Calu3 (cell line): ENCODE data around the gene DDX49. TPM values are rescaled to one million over a fixed set of nuclear protein-coding genes. Genes with fewer than 3 reads are reported as not detected.

Source experiments
- BruUV-seq: library from RNA; stranded (reverse); fragments of 400-500 nt; replicated peaks from 2 replicates; lab custom pipeline; 2021; lab: Mats Ljungman, UMichigan
- CTCF ChIA-PET: fragments of 300-600 bp; sonication (Branson Sonifier 250); formaldehyde crosslinking; loops from one replicate; lab custom pipeline; 2022; ENCODE audit warnings: antibody characterized with exemption; lab: Charles Lee
- DNase-seq: peaks from one replicate; pipeline ENCODE4 v3.0.0; 2022
- H3K27ac Mint-ChIP-seq: one replicate; pipeline ENCODE4 v1.8.0; 2022; ENCODE audit warnings: mixed read lengths; ENCODE audit not compliant: unreplicated experiment
- H3K27me3 Mint-ChIP-seq: one replicate; pipeline ENCODE4 v1.8.0; 2022; ENCODE audit warnings: mixed read lengths; ENCODE audit not compliant: unreplicated experiment
- H3K36me3 Mint-ChIP-seq: one replicate; pipeline ENCODE4 v1.8.0; 2022; ENCODE audit warnings: mild to moderate bottlenecking, moderate library complexity, mixed read lengths; ENCODE audit not compliant: insufficient read depth, unreplicated experiment
- H3K4me1 Mint-ChIP-seq: one replicate; pipeline ENCODE4 v1.8.0; 2022; ENCODE audit warnings: mild to moderate bottlenecking, low read depth, mixed read lengths; ENCODE audit not compliant: unreplicated experiment
- H3K4me3 Mint-ChIP-seq: one replicate; pipeline ENCODE4 v1.8.0; 2022; ENCODE audit warnings: mild to moderate bottlenecking, low read depth, moderate library complexity, mixed read lengths; ENCODE audit not compliant: unreplicated experiment
- H3K9me3 Mint-ChIP-seq: one replicate; pipeline ENCODE4 v1.8.0; 2022; ENCODE audit warnings: low read depth, mixed read lengths; ENCODE audit not compliant: unreplicated experiment
- CTCF ChIP-seq: fragments of 200-600 bp; IDR thresholded peaks from one replicate; pipeline ENCODE4 v1.8.0; 2022; ENCODE audit warnings: antibody characterized with exemption; ENCODE audit not compliant: unreplicated experiment
- intact Hi-C: fragments of 100-400 bp; cut with micrococcal nuclease; formaldehyde crosslinking; loops from one replicate; pipeline ENCODE4 v1.10.0; 2022; ENCODE audit not compliant: unreplicated experiment
- total RNA-seq: library from RNA; stranded (reverse); gene quantifications from 2 replicates; pipeline ENCODE4 v1.2.3, GENCODE V29; 2022

The DDX49 gene
- total RNA-seq, 1 experiment from 2014 or later, result 34.4 TPM

GRCh38 chr19:18898081-18898606 lies 21.4 kb upstream of the DDX49 start:
- H3K9me3 Mint-ChIP-seq, result no peaks in the 10 kb centered on the region
- no peak for DNase-seq
- H3K27me3 Mint-ChIP-seq, result no peaks in the 10 kb centered on the region
- no peak overlapping the region for H3K27ac Mint-ChIP-seq
- no peak overlapping the region for H3K4me3 Mint-ChIP-seq
- H3K36me3 Mint-ChIP-seq, result peaks cover 15% of the 10 kb centered on the region
- H3K4me1 Mint-ChIP-seq, result no peaks in the 10 kb centered on the region
- intact Hi-C loops, result loop anchor here (5.0 kb wide), 1 partner anchor 89 kb away; no protein-coding TSS in a partner anchor
- CTCF ChIA-PET, result interaction anchor here (0.6 kb wide), 1 partner anchor 33 kb away, joined by 4 read pairs; no protein-coding TSS in a partner anchor
- TF ChIP-seq CTCF, result no peak
- no TSS peak for BruUV-seq

GRCh38 chr19:18898607-18899408 lies 20.7 kb upstream of the DDX49 start:
- H3K9me3 Mint-ChIP-seq, result no peaks in the 10 kb centered on the region
- intact Hi-C loops, result loop anchor here (5.0 kb wide), 1 partner anchor 88 kb away; no protein-coding TSS in a partner anchor
- H3K4me3 Mint-ChIP-seq, result no peak overlapping the region
- DNase-seq, result no peak
- no peak overlapping the region for H3K27ac Mint-ChIP-seq
- H3K27me3 Mint-ChIP-seq, result no peaks in the 10 kb centered on the region
- CTCF ChIA-PET, result interaction anchor here (0.6 kb wide), 1 partner anchor 34 kb away, joined by 4 read pairs; no protein-coding TSS in a partner anchor
- peaks cover 16% of the 10 kb centered on the region for H3K36me3 Mint-ChIP-seq
- H3K4me1 Mint-ChIP-seq, result no peaks in the 10 kb centered on the region
- BruUV-seq, result no TSS peak
- TF ChIP-seq CTCF, result no peak

GRCh38 chr19:18899624-18900560 lies 19.6 kb upstream of the DDX49 start:
- CTCF ChIA-PET, result no interaction called here
- Mint-ChIP-seq H3K4me1 (no peaks in the 10 kb centered on the region), H3K27me3 (no peaks in the 10 kb centered on the region), H3K27ac (no peak overlapping the region), H3K36me3 (peaks cover 19% of the 10 kb centered on the region), H3K9me3 (no peaks in the 10 kb centered on the region), H3K4me3 (no peak overlapping the region)
- BruUV-seq, result no TSS peak
- no peak for TF ChIP-seq CTCF
- DNase-seq, result no peak
- intact Hi-C loops, result loop anchor here (5.0 kb wide), 1 partner anchor 87 kb away; no protein-coding TSS in a partner anchor
